Left lung (tissue), 10 donors: Measurements from ENCODE around the gene SPEF1. TPM values are rescaled to one million over a fixed set of nuclear protein-coding genes. Genes with fewer than 3 reads are reported as not detected.

Source experiments
- ATAC-seq: fragments of 200-7000 bp; cut with Tn5 transposase; one replicate; pipeline ENCODE4 v1.9.1; 2020; ENCODE audit warnings: moderate library complexity
- DNase-seq, 4 donors: peaks; one replicate each; pipeline ENCODE4 v3.0.0-alpha.2; 2013 to 2020
- H3K27ac ChIP-seq, 2 donors: fragments of 200-600 bp; sonication (generic) in 1 of 2; one replicate each; pipeline versions ENCODE4 v1.5.0 to v1.8.0; 2020 to 2021
- H3K27me3 ChIP-seq, 2 donors: fragments of 200-600 bp; sonication (generic) in 1 of 2; one replicate each; pipeline versions ENCODE4 v1.5.0 to v1.8.0; 2020 to 2021
- H3K36me3 ChIP-seq, 2 donors: fragments of 200-600 bp; sonication (generic) in 1 of 2; one replicate each; pipeline versions ENCODE4 v1.5.0 to v1.8.0; 2020 to 2021
- H3K4me1 ChIP-seq, 2 donors: fragments of 200-600 bp; one replicate each; pipeline ENCODE4 v1.8.0; 2021
- H3K4me3 ChIP-seq, 2 donors: fragments of 200-600 bp; sonication (generic) in 1 of 2; one replicate each; pipeline versions ENCODE4 v1.5.0 to v1.8.0; 2020 to 2021; ENCODE audit warnings: mild to moderate bottlenecking in 1 of 2
- H3K9me3 ChIP-seq, 2 donors: fragments of 200-600 bp; sonication (generic) in 1 of 2; one replicate each; pipeline versions ENCODE4 v1.5.0 to v1.8.0; 2020 to 2021
- CTCF ChIP-seq, 2 donors: fragments of 200-600 bp; sonication (generic) in 1 of 2; IDR thresholded peaks; one replicate each; pipeline versions ENCODE4 v1.5.0 to v1.8.0; 2021; ENCODE audit warnings: antibody characterized with exemption in 2 of 2
- intact Hi-C, 2 donors: fragments of 100-400 bp; cut with DNase I; formaldehyde crosslinking; loops; one replicate each; pipeline versions ENCODE4 v1.11.2 to v1.14.2; 2022
- polyA plus RNA-seq, 6 donors: library from polyadenylated mRNA; unstranded; fragments of 120-200 nt; gene quantifications; one replicate each; pipeline ENCODE4 v1.2.1, GENCODE V29; 2013; ENCODE audit not compliant: insufficient read length in 6 of 6
- total RNA-seq, 2 donors: library from RNA; stranded (reverse); fragmentation: NEBNext Ultra II Directional; extraction: Animal tissue kit (Norgen Biotek cat#: 25700); gene quantifications; one replicate each; pipeline ENCODE4 v1.2.1, GENCODE V29; 2021
- donor health status: DM: no; HTN: yes; CAD: no.
- donor health status: DM: no; HTN: no; CAD: no.

The SPEF1 gene
- total and polyA plus RNA-seq, 8 donors: 0.26 to 4.0 (median 1.9) TPM

- Histone ChIP-seq H3K4me1 (peaks cover 6 to 11% of the 10 kb centered on the region in 2 donors), H3K4me3 (no peak overlapping the region), H3K27ac (no peak overlapping the region), H3K36me3 (no peaks in the 10 kb centered on the region), H3K27me3 (peaks cover 5 to 79% of the 10 kb centered on the region in 2 donors), H3K9me3 (no peaks in the 10 kb centered on the region)
- TF ChIP-seq CTCF (IDR thresholded peaks at IDR 0.05): no peak
- no peak for ATAC-seq
- DNase-seq: no peak
- intact Hi-C loops: no loop called here
Measured at GRCh38 chr20:3729811-3730540, 51.3 kb downstream of the SPEF1 start.

- no peak overlapping the region for H3K27ac ChIP-seq
- peaks cover 6 to 11% of the 10 kb centered on the region in 2 donors for H3K4me1 ChIP-seq
- no peaks in the 10 kb centered on the region for H3K9me3 ChIP-seq
- DNase-seq: no peak
- no peak for TF ChIP-seq CTCF (IDR thresholded peaks at IDR 0.05)
- H3K27me3 ChIP-seq: peaks cover 5 to 79% of the 10 kb centered on the region in 2 donors
- no peak overlapping the region for H3K4me3 ChIP-seq
- no peak for ATAC-seq
- intact Hi-C loops: no loop called here
- no peaks in the 10 kb centered on the region for H3K36me3 ChIP-seq
Measured at GRCh38 chr20:3729378-3729777, 51.9 kb downstream of the SPEF1 start.

- DNase-seq: no peak
- peaks cover 2 to 8% of the 10 kb centered on the region in 2 donors for H3K4me1 ChIP-seq
Measured at GRCh38 chr20:3728876-3729275, 52.4 kb downstream of the SPEF1 start.

GRCh38 chr20:3728354-3728753 lies 52.9 kb downstream of the SPEF1 start:
- no peaks in the 10 kb centered on the region for H3K9me3 ChIP-seq
- peaks cover 0 to 6% of the 10 kb centered on the region in 2 donors for H3K4me1 ChIP-seq
- no peaks in the 10 kb centered on the region for H3K36me3 ChIP-seq
- TF ChIP-seq CTCF (IDR thresholded peaks at IDR 0.05): no peak
- H3K4me3 ChIP-seq: no peak overlapping the region
- H3K27ac ChIP-seq: peak overlapping the region in 1 of 2 donors; percentile 79
- ATAC-seq: no peak
- intact Hi-C loops: no loop called here
- H3K27me3 ChIP-seq: peaks cover 5 to 74% of the 10 kb centered on the region in 2 donors
- no peak for DNase-seq

More at GRCh38 chr20:3728876-3729275, 52.4 kb downstream of the SPEF1 start:
- H3K36me3 ChIP-seq: no peaks in the 10 kb centered on the region
- H3K27me3 ChIP-seq: peaks cover 5 to 79% of the 10 kb centered on the region in 2 donors
- no peak overlapping the region for H3K27ac ChIP-seq
- intact Hi-C loops: no loop called here
- no peak overlapping the region for H3K4me3 ChIP-seq
- no peak for ATAC-seq
- H3K9me3 ChIP-seq: no peaks in the 10 kb centered on the region
- TF ChIP-seq CTCF (IDR thresholded peaks at IDR 0.05): no peak

Other genes starting within 250 kb of the SPEF1 start
- not detected for gene GFRA4, start 118.0 kb downstream of the SPEF1 start, total RNA-seq
- not detected for gene GFRA4, start 118.0 kb downstream of the SPEF1 start, polyA plus RNA-seq
- 10 to 100 TPM; 15.4 to 16.5 TPM for gene ADAM33, start 99.4 kb downstream of the SPEF1 start, total RNA-seq
- 10 to 100 TPM in 4 of 6 donors, 1 to 10 TPM in 2; 7.4 to 18.6 (median 10.7) TPM for gene ADAM33, start 99.4 kb downstream of the SPEF1 start, polyA plus RNA-seq
- gene SIGLEC1, start 68.8 kb downstream of the SPEF1 start, total RNA-seq: 10 to 100 TPM; 22.8 to 45.8 TPM
- 1 to 10 TPM; 1.8 to 3.5 (median 2.5) TPM for gene SIGLEC1, start 68.8 kb downstream of the SPEF1 start, polyA plus RNA-seq
- gene HSPA12B, start 48.8 kb downstream of the SPEF1 start, total RNA-seq: 10 to 100 TPM; 14.6 to 22.1 TPM
- 10 to 100 TPM; 21.8 to 31.8 (median 26.0) TPM for gene HSPA12B, start 48.8 kb downstream of the SPEF1 start, polyA plus RNA-seq
- 10 to 100 TPM; 19.4 to 35.6 TPM for gene ADISSP, start 13.7 kb downstream of the SPEF1 start, total RNA-seq
- gene ADISSP, start 13.7 kb downstream of the SPEF1 start, polyA plus RNA-seq: 10 to 100 TPM; 20.9 to 37.3 (median 29.4) TPM
- gene CENPB, start 5.3 kb upstream of the SPEF1 start, total RNA-seq: 10 to 100 TPM; 78.5 to 94.5 TPM
- gene CENPB, start 5.3 kb upstream of the SPEF1 start, polyA plus RNA-seq: 10 to 100 TPM; 38.0 to 62.1 (median 52.9) TPM
- gene CDC25B, start 14.9 kb upstream of the SPEF1 start, total RNA-seq: 100 to 1,000 TPM; 111 to 121 TPM
- 10 to 100 TPM; 50.8 to 77.9 (median 55.1) TPM for gene CDC25B, start 14.9 kb upstream of the SPEF1 start, polyA plus RNA-seq
- gene AP5S1, start 39.1 kb upstream of the SPEF1 start, total RNA-seq: 10 to 100 TPM; 12.7 to 13.6 TPM
- 10 to 100 TPM in 4 of 6 donors, 1 to 10 TPM in 2; 8.3 to 12.0 (median 11.2) TPM for gene AP5S1, start 39.1 kb upstream of the SPEF1 start, polyA plus RNA-seq
- 10 to 100 TPM; 37.3 to 38.7 TPM for gene MAVS, start 65.4 kb upstream of the SPEF1 start, total RNA-seq
- 10 to 100 TPM; 25.4 to 33.4 (median 31.2) TPM for gene MAVS, start 65.4 kb upstream of the SPEF1 start, polyA plus RNA-seq
- gene PANK2, start 107.9 kb upstream of the SPEF1 start, total RNA-seq: 10 to 100 TPM; 39.4 to 47.8 TPM
- 10 to 100 TPM; 34.1 to 41.0 (median 36.5) TPM for gene PANK2, start 107.9 kb upstream of the SPEF1 start, polyA plus RNA-seq
- gene RNF24, start 234.1 kb upstream of the SPEF1 start, total RNA-seq: 10 to 100 TPM; 27.4 to 46.2 TPM
- 10 to 100 TPM; 20.4 to 29.5 (median 25.7) TPM for gene RNF24, start 234.1 kb upstream of the SPEF1 start, polyA plus RNA-seq